Hindlimb muscle (tissue), 1 donor: ENCODE measurements around the gene SLC26A5. TPM values are rescaled to one million over a fixed set of nuclear protein-coding genes. Genes with fewer than 3 reads are reported as not detected.

Experiments used
- DNase-seq: peaks from one replicate; pipeline ENCODE4 v3.0.0-alpha.2; 2013
- polyA plus RNA-seq: library from polyadenylated mRNA; unstranded; fragments of 120-200 nt; gene quantifications from one replicate; pipeline ENCODE4 v1.2.1, GENCODE V29; 2013; ENCODE audit not compliant: insufficient read length

The SLC26A5 gene
- polyA plus RNA-seq, 1 donor = 0.14 TPM

DNA sequence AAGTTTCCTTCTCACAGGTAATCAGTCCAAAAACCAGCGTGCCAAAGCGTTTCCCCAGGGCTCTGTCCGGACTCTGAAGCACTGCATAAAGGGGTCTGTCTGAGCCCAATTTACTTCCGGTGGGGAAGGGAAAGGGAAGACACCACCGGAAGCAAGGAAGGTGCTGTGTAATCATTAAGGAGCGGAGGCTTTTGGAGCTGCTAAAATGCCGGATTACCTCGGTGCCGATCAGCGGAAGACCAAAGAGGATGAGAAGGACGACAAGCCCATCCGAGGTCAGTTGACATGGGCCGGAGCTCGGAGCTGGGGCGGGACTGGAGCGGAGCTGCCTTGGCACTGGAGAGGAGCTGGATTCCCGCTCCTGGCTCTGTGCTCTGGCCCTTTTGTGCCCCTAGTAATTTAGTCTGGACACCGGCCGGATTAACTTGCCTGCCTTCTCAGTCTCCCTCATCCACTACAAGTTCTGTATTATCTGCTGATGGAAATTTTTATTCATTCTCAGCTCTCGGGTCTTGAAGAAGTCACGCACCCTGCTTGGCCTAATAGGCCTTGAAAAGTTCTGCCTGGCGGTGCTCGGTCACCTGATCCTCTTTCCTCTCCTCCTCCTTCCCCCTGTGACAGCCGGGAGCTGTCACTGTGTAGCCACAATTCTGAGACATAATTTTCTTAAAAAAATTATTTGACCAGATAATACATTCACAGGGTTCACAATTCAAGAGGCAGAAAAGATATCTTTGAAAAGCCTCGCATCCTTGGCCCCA is 98.3 kb downstream of the SLC26A5 start, which contains the start of gene PSMC2:
Gene PSMC2, plus strand, starts transcription at position 137 of the 761 bp plus-strand sequence. Its CDS starts 69 bp downstream, at position 206.
- DNase-seq = peak; percentile 92

DNA sequence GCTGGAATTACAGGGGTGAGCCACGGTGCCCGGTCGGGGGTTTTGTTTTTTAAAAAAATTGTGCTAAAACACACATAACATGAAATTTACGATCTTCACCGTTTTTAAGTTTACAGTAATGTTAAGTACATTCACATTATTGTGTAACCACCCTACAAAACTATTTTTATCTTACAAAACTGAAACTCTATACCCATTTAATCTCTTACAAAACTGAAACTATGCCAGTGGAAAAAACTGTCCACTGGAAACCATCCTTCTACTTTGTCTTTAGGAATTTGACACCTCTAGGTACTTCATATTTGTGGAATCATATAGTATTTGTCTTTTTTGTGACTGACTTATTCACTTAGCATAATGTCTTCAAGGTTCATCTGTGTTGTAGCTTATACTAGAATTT is 99.6 kb downstream of the SLC26A5 start:
- DNase-seq = no peak

DNA sequence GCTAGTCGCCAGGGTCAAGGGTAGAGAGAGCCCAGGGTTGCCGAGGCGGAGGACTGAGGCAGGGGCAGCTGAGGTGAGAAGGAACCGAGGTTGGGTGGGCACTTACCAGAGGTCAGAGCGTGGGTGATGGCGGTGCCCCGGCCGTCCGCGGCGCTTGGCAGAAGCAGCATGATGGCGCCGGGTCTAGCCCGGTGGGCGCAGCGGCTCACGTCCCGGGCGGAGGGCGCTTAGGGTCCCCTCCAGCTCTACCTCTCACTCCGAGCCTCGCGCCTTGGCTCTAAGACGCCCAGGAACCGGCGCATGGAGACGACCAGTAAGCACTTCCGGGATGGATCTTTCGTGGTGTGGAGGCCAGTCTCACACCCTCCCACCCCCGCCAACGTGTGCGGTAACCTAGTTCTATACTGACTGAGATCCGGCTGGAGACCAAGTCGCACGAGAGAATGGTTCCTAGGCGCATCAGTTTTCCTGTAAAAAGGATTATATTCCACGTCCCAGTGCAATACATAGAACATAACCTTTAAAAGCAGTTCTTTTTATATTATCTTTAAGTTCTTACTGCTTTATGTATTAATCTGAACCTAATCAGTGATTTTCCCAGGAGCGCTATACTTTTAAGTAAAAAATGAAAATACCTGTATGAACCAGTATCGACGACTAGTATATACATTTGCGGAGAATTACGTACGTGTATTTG is 101.4 kb downstream of the SLC26A5 start, which contains the start of gene DNAJC2:
Gene DNAJC2, minus strand, starts transcription at position 315 of the 697 bp plus-strand sequence. Its CDS starts 145 bp downstream, at position 170.
- peak; percentile 91 for DNase-seq

GRCh38 chr7:103343758-103344452 is 102.1 kb downstream of the SLC26A5 start:
- DNase-seq = no peak

DNA sequence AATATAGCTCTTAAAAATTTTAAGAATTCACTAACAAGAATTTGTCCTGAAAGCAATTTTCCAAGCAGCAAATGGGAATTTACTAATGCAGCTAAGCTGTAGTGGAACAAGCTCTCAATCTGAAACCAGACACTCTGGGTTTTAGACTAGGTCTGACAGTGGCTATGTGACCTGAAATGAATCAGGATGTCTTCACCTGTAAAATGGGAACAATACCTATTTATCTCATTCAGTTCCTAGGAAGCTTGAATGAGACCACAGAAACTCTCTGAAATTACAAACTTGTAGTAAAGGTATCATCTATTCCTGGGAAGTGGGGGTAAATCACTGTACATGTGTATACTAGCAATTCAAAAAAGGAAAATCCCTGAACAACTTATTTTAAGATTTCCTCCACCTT is 102.7 kb downstream of the SLC26A5 start:
- DNase-seq = no peak

DNA sequence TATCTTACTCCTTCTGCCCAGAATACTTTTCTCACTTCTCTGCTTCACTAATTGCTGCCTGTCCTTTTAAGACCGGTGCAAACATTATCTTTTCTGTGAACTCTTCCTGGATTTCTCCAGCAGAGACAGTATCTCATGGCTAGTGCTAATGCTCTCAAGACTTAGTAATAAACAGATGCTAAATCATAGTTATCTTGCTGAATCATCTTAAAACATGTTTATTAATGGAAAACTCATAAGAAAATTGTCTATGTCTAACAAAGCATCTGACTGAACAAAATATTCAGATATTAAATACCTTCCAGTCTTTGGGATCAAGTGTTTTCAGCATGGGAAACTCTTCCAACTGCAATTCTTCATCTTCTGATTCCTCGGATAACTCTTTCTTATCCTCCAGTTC is 104.5 kb downstream of the SLC26A5 start:
- no peak for DNase-seq

- DNase-seq = no peak
These were observed 107.1 kb downstream of the SLC26A5 start for GRCh38 chr7:103338864-103339263.

- DNase-seq = no peak
These were observed 109.2 kb downstream of the SLC26A5 start for GRCh38 chr7:103336761-103337160.

- no peak for DNase-seq
These were observed 120.3 kb downstream of the SLC26A5 start for GRCh38 chr7:103325744-103326143.

Other genes with a start within 250 kb of the SLC26A5 start
- 54.3 TPM for gene PMPCB, start 148.8 kb downstream of the SLC26A5 start, polyA plus RNA-seq
- 32.4 TPM for gene DNAJC2, start 101.4 kb downstream of the SLC26A5 start, polyA plus RNA-seq
- 90.3 TPM for gene PSMC2, start 98.6 kb downstream of the SLC26A5 start, polyA plus RNA-seq